Cardiac ventricle fibroblast (primary cell): Measurements from ENCODE around the gene CLEC9A. TPM values are rescaled to one million over a fixed set of nuclear protein-coding genes. Genes with fewer than 3 reads are reported as not detected.

Source experiments
- total RNA-seq: library from RNA; depleted of rRNA; stranded (reverse); fragments of >200 nt; gene quantifications from 2 replicates; pipeline ENCODE4 v1.2.3, GENCODE V29; 2015

Gene CLEC9A
- not detected in 2 replicates for total RNA-seq

GRCh38 chr12:10030446-10030845 lies at the start of gene CLEC9A:
CLEC9A (plus strand) TSS chr12:10030682; CDS start chr12:10052688, 22,006 bp downstream.

DNA sequence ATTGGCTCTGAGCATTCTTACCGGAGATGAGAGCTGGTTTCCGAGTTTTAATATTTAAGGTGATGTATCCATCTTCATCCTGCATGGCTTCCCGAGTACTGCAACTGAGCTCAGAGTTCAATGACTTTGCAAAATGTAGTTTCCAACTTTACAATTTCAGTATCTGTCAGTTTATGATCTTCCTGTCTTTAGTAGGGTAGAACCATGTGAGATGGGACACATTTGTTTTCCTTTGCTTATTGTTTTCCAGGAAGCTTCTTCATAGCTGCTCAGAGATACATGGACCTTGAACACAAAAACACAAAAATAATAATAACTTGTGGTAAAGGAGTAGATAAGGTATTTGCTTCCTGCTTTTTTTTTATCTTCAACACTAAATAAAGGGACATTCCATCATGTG lies 31.5 kb upstream of the CLEC9A start, which contains the start of gene CLEC1B:
Gene CLEC1B (minus strand): TSS at position 106 of the 400 bp plus-strand sequence. CDS start 21 bp downstream, at position 85.

DNA sequence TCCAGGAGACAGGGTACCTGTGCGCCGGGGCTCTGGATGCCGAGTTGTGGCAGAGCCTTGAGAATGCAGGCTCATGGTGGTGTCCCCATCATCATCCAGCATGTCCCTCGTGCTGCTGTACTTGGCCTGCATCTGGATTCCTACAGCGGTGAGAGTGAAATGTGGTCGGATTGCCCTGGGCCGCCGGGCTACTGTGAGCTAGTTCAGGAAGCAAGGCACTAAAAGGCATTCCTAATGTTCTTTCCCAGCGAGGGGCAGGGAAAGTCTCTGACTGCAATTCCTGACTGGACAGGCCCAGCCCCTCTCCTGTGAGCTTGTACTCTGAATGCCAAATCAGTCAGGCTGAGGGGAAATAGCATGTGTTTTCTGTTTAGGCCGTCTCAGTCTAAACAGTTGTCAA lies 68.3 kb downstream of the CLEC9A start, which contains the start of gene CLEC1A:
Gene CLEC1A (minus strand): TSS at position 195 of the 400 bp plus-strand sequence. CDS start 63 bp downstream, at position 132.

Other genes starting within 250 kb of the CLEC9A start
- gene KLRF1, start 203.2 kb upstream of the CLEC9A start, total RNA-seq, result not detected in 2 replicates
- 24.3 and 29.7 TPM in 2 replicates for gene CLEC2B, start 161.3 kb upstream of the CLEC9A start, total RNA-seq
- not detected in 2 replicates for gene KLRF2, start 149.2 kb upstream of the CLEC9A start, total RNA-seq
- gene CLEC2A, start 98.3 kb upstream of the CLEC9A start, total RNA-seq, result not detected in 2 replicates
- not detected in 2 replicates for gene CLEC12A, start 59.3 kb upstream of the CLEC9A start, total RNA-seq
- not detected in 2 replicates for gene CLEC1B, start 31.6 kb upstream of the CLEC9A start, total RNA-seq
- not detected in 2 replicates for gene CLEC12B, start 20.1 kb upstream of the CLEC9A start, total RNA-seq
- 0.25 and 2.4 TPM in 2 replicates for gene CLEC1A, start 68.3 kb downstream of the CLEC9A start, total RNA-seq
- gene CLEC7A, start 99.5 kb downstream of the CLEC9A start, total RNA-seq, result not detected in 2 replicates
- gene OLR1, start 141.4 kb downstream of the CLEC9A start, total RNA-seq, result not detected in 2 replicates
- gene TMEM52B, start 148.3 kb downstream of the CLEC9A start, total RNA-seq, result not detected in 2 replicates
- gene GABARAPL1, start 182.2 kb downstream of the CLEC9A start, total RNA-seq, result 51.7 and 58.4 TPM in 2 replicates